ENCODE results near the gene CYB561A3.
"Not testable (repeated sequence)": the region's sequence is repeated elsewhere in the genome, so short reads cannot be mapped to it uniquely, and the experiment has no call there.

CYB561A3 gene

DNA sequence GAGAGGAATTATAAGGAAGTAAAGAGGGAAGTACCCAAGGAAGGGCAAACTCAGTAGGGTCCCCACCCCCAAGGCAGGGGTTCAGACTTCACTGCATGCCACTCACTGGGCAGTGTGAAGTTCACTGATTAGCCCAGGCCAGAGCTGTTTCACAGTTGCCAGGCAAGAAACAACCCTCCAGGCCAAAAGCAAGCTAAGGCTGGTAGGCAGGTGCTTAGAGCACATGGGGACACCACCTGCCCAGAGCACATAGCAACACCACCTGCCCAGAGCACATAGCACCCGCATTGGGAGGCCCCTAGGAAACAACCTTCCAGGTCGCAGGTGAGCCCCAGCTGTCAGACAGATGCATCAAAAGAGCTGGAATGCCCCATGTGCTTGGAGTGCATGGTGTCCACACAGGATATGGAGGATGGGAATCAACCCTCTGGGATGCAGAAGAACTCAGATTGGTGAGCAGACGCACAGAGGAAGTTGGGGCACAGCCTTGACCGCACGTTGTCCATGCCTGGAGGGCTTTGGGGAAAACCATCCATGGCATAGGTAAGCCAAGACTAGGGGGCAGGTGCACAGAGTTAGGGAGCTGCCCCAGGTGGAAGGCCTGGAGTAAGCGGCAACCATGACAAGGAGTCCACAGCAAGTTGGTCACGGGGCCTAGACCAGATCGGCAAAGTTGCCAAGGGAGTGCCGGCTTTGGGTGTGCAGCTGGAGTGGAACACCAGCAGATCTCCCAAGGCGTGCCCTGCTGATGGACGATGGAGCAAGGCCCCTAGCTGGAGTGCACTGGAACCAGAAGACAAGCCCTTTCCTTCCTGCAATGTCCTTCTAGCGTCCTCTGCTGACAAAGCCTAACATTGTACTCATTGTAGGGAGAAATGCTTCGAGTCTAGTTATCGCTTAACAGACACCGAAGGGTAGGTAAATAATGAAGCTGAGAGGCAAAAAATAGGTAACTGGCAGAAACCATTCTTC is 22.9 kb upstream of the CYB561A3 start:
- TF ChIP-seq CTCF (IDR thresholded peaks at IDR 0.05; ENCODE audit: unreplicated experiment in 3 of 3) = no peak
- H3K4me1 Mint-ChIP-seq = no peaks in the 10 kb centered on the region

GRCh38 chr11:61383859-61384258 is 22.2 kb upstream of the CYB561A3 start:
- not testable (repeated sequence) for H3K4me3 Mint-ChIP-seq; H3K27me3 Mint-ChIP-seq (ENCODE audit: low read depth); H3K36me3 Mint-ChIP-seq (ENCODE audit: low read depth); H3K9me3 Mint-ChIP-seq; H3K27ac Mint-ChIP-seq; H3K4me1 Mint-ChIP-seq

More for the DNA sequence above, 22.9 kb upstream of the CYB561A3 start:
- peaks cover 5% of the 10 kb centered on the region for H3K36me3 Mint-ChIP-seq (ENCODE audit: low read depth)
- no peaks in the 10 kb centered on the region for H3K9me3 Mint-ChIP-seq
- no peak overlapping the region for H3K4me3 Mint-ChIP-seq
- H3K27ac Mint-ChIP-seq = no peak overlapping the region
- H3K27me3 Mint-ChIP-seq (ENCODE audit: low read depth) = no peaks in the 10 kb centered on the region

- no peak overlapping the region for H3K4me3 Mint-ChIP-seq
- TF ChIP-seq CTCF (IDR thresholded peaks at IDR 0.05; ENCODE audit: unreplicated experiment in 3 of 3) = no peak
- no peaks in the 10 kb centered on the region for H3K27me3 Mint-ChIP-seq (ENCODE audit: low read depth)
- peaks cover 21% of the 10 kb centered on the region for H3K36me3 Mint-ChIP-seq (ENCODE audit: low read depth)
- no peak overlapping the region for H3K27ac Mint-ChIP-seq
- H3K4me1 Mint-ChIP-seq = peaks cover 5% of the 10 kb centered on the region
- no peaks in the 10 kb centered on the region for H3K9me3 Mint-ChIP-seq
Measured at GRCh38 chr11:61380884-61381283, 19.2 kb upstream of the CYB561A3 start.

- peaks cover 5% of the 10 kb centered on the region for H3K4me1 Mint-ChIP-seq
- H3K27ac Mint-ChIP-seq = peak overlapping the region in 1 of 3 experiments; percentile 50
- peaks cover 41% of the 10 kb centered on the region for H3K36me3 Mint-ChIP-seq (ENCODE audit: low read depth)
- H3K27me3 Mint-ChIP-seq (ENCODE audit: low read depth) = no peaks in the 10 kb centered on the region
- no peak for TF ChIP-seq CTCF (IDR thresholded peaks at IDR 0.05; ENCODE audit: unreplicated experiment in 3 of 3)
- H3K4me3 Mint-ChIP-seq = no peak overlapping the region
- H3K9me3 Mint-ChIP-seq = peaks cover 3% of the 10 kb centered on the region
Measured at GRCh38 chr11:61378713-61379313, 17.1 kb upstream of the CYB561A3 start.

DNA sequence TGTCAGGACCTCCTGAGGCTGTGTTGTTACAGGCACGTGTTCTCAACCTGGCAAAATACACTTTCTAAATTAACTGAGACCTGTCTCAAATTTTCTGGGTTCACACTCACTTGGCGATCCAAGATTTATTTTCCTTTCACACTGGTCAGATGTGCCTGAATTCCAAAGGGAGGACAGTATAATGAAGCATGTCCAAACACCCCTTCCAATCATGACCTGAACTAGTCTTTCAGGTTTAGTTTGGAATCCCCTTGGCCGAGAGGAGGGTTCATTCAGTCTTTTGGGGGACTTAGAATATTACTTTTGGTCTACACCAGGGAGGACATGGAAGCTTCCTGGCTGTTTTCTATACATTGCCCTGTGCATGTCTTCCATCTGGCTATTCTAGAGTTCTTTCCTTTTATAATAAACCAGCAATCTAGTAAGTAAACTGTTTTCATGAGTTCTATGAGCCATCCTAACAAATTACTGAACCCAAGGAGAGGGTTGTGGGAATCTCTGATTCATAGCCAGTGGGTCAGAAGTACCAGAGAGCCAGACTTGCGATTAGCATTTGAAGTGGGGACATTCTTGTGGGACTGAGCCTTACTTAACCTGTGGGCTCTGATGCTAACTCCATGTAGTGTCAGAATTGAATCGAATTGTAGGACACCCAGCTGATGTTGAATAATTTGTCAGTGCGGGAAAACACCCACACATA is 15.9 kb upstream of the CYB561A3 start:
- Mint-ChIP-seq H3K36me3 (ENCODE audit: low read depth) (peaks cover 50% of the 10 kb centered on the region), H3K9me3 (peaks cover 6% of the 10 kb centered on the region), H3K27ac (no peak overlapping the region), H3K4me1 (peaks cover 5% of the 10 kb centered on the region), H3K4me3 (no peak overlapping the region), H3K27me3 (ENCODE audit: low read depth) (no peaks in the 10 kb centered on the region)
- TF ChIP-seq CTCF (IDR thresholded peaks at IDR 0.05; ENCODE audit: unreplicated experiment in 3 of 3) = no peak

DNA sequence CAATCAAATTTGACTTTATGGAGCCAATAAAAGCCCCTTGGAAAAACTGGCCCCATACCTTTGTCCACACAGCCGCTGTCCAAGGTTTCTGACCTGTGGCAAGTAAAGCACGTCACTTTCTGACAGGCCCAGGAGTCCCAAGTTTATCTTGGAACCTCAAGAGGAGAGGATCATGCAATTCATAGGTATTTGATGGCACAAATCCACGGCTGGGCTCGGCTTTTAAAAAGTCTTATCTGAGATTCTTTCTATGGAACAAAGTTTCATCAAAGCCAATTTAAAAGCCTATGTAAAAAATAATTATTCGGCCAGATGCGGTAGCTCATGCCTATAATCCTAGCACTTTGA is 14.1 kb upstream of the CYB561A3 start:
- no peak overlapping the region for H3K4me3 Mint-ChIP-seq
- no peak overlapping the region for H3K27ac Mint-ChIP-seq
- H3K9me3 Mint-ChIP-seq = peaks cover 10% of the 10 kb centered on the region
- H3K27me3 Mint-ChIP-seq (ENCODE audit: low read depth) = no peaks in the 10 kb centered on the region
- H3K4me1 Mint-ChIP-seq = peaks cover 5% of the 10 kb centered on the region
- peaks cover 67% of the 10 kb centered on the region for H3K36me3 Mint-ChIP-seq (ENCODE audit: low read depth)
- TF ChIP-seq CTCF (IDR thresholded peaks at IDR 0.05; ENCODE audit: unreplicated experiment in 3 of 3) = no peak
